Loucy (cell line): ENCODE measurements around the gene CX3CR1.

Experiments used
- H2AFZ ChIP-seq: fragments of 200-600 bp; sonication (generic); 2 replicates; pipeline ENCODE4 v1.6.0; 2016; ENCODE audit warnings: antibody characterized with exemption, mild to moderate bottlenecking, low read length, moderate library complexity
- H3F3A ChIP-seq: fragments of 200-600 bp; 2 replicates; pipeline ENCODE4 v1.6.0; 2016; ENCODE audit warnings: antibody characterized with exemption, low read depth, mild to moderate bottlenecking
- H3K27me3 ChIP-seq: fragments of 200-600 bp; sonication (generic); 2 replicates; pipeline ENCODE4 v1.6.1; 2014; ENCODE audit warnings: low read length, mild to moderate bottlenecking; ENCODE audit not compliant: insufficient read depth, poor library complexity, severe bottlenecking
- H3K36me3 ChIP-seq: fragments of 200-600 bp; sonication (generic); 2 replicates; pipeline ENCODE4 v1.6.1; 2016; ENCODE audit warnings: low read length; ENCODE audit not compliant: insufficient read depth
- H3K4me1 ChIP-seq: fragments of 200-600 bp; sonication (generic); 2 replicates; pipeline ENCODE4 v1.5.1; 2014; ENCODE audit warnings: low read length, mild to moderate bottlenecking; ENCODE audit not compliant: insufficient read depth, poor library complexity, severe bottlenecking
- H3K4me2 ChIP-seq: fragments of 200-600 bp; sonication (generic); 2 replicates; pipeline ENCODE4 v1.6.0; 2014; ENCODE audit warnings: antibody characterized with exemption, low read length, low read depth, mild to moderate bottlenecking; ENCODE audit not compliant: poor library complexity, severe bottlenecking
- H3K4me3 ChIP-seq: fragments of 200-600 bp; sonication (generic); 2 replicates; pipeline ENCODE4 v1.5.1; 2014; ENCODE audit warnings: low read length, mild to moderate bottlenecking, mixed read lengths; ENCODE audit not compliant: poor library complexity, severe bottlenecking
- H3K79me2 ChIP-seq: fragments of 200-600 bp; sonication (generic); 2 replicates; pipeline ENCODE4 v1.6.1; 2014; ENCODE audit warnings: low read length; ENCODE audit not compliant: insufficient read depth
- H3K9ac ChIP-seq: fragments of 200-600 bp; sonication (generic); 2 replicates; pipeline ENCODE4 v1.6.0; 2014; ENCODE audit warnings: mild to moderate bottlenecking, low read depth, low read length, moderate library complexity; ENCODE audit not compliant: poor library complexity, severe bottlenecking
- H3K9me2 ChIP-seq: fragments of 200-600 bp; sonication (generic); replicated peaks from 2 replicates; pipeline ENCODE4 v1.6.1; 2016; ENCODE audit warnings: low read depth, low read length, mixed read lengths
- H3K9me3 ChIP-seq: fragments of 200-600 bp; sonication (generic); 2 replicates; pipeline ENCODE4 v1.6.1; 2014; ENCODE audit warnings: mild to moderate bottlenecking, antibody characterized with exemption, low read length, low read depth; ENCODE audit not compliant: insufficient read depth
- H4K20me1 ChIP-seq: fragments of 200-600 bp; sonication (generic); 2 replicates; pipeline ENCODE4 v1.6.0; 2014; ENCODE audit warnings: antibody characterized with exemption, low read length, mild to moderate bottlenecking; ENCODE audit not compliant: insufficient read depth, poor library complexity, severe bottlenecking
- CTCF ChIP-seq: fragments of 200-600 bp; sonication (generic); conservative IDR thresholded peaks from 2 replicates; pipeline ENCODE4 v1.5.1; 2014; ENCODE audit warnings: mild to moderate bottlenecking, antibody characterized with exemption, low read length
- EZH2phosphoT487 ChIP-seq: fragments of 200-600 bp; IDR thresholded peaks from 2 replicates; pipeline ENCODE4 v1.6.1; 2018; ENCODE audit warnings: antibody characterized with exemption, mild to moderate bottlenecking, moderate library complexity, borderline replicate concordance

The CX3CR1 gene

DNA sequence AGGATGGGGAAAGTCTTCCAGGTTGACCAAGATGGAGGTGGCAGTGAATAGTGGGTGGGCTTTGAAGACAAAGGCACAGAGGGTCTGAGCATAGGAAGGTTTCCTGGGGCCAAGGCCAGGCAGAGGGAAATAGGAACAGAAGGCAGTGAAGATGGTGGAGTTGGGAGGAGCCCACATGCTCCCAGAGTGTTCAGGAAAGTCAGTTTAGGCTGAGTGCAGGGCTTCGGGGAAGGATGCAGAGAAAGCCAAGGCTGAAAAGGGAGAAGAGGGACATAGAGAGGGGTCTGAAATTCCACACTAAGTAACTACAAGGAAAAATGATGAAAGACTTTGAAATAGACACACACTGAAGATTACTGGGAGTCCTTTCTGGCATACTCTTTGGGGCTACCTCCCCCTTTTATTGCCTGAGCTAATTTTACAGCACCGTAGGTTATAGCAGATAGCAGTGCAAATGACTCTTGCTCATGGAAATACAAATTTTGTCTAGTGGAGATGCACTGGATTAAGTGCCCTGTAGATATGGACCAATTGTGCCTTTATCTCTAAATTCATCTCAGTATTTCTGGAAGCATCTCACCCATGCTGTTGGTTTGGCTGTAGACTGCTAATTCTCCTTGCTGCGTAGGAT lies 3.8 kb downstream of the CX3CR1 start:
- no peaks in the 10 kb centered on the region for H3K9me3 ChIP-seq
- no peak overlapping the region for H3K4me2 ChIP-seq
- H2AFZ ChIP-seq: no peak overlapping the region
- no peaks in the 10 kb centered on the region for H3F3A ChIP-seq
- H3K79me2 ChIP-seq: no peaks in the 10 kb centered on the region
- H3K27me3 ChIP-seq: no peaks in the 10 kb centered on the region
- H3K4me1 ChIP-seq: peaks cover 22% of the 10 kb centered on the region
- no peaks in the 10 kb centered on the region for H3K9me2 ChIP-seq
- no peak overlapping the region for H3K9ac ChIP-seq
- no peaks in the 10 kb centered on the region for H4K20me1 ChIP-seq
- TF ChIP-seq EZH2phosphoT487: no peak
- no peak for TF ChIP-seq CTCF
- no peaks in the 10 kb centered on the region for H3K36me3 ChIP-seq
- H3K4me3 ChIP-seq: no peak overlapping the region

DNA sequence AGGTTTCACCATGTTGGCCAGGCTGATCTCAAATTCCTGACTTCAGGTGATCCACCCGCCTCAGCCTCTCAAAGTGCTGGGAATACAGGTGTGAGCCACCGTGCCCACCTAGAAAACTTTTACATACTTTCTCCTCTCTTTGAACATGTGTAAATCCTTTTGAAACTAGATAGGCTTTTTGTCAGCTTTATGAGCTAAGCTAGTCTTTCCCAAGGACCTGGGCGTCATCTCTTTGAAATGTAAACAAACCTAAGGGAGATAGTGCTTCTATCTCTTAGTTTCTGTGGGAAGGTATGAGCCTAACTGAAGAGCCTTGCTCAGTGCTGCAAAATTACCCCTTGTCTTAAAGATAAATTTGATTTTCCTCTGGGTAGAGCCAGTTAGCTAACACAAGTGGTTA lies 4.8 kb downstream of the CX3CR1 start:
- H3K9me3 ChIP-seq: no peaks in the 10 kb centered on the region
- H4K20me1 ChIP-seq: no peaks in the 10 kb centered on the region
- H3F3A ChIP-seq: no peaks in the 10 kb centered on the region
- no peaks in the 10 kb centered on the region for H3K9me2 ChIP-seq
- H3K79me2 ChIP-seq: no peaks in the 10 kb centered on the region
- peaks cover 18% of the 10 kb centered on the region for H3K4me1 ChIP-seq
- TF ChIP-seq CTCF (no peak), EZH2phosphoT487 (no peak)
- H3K27me3 ChIP-seq: no peaks in the 10 kb centered on the region
- no peak overlapping the region for H3K4me2 ChIP-seq
- no peak overlapping the region for H3K4me3 ChIP-seq
- H2AFZ ChIP-seq: no peak overlapping the region
- H3K9ac ChIP-seq: no peak overlapping the region
- H3K36me3 ChIP-seq: no peaks in the 10 kb centered on the region

DNA sequence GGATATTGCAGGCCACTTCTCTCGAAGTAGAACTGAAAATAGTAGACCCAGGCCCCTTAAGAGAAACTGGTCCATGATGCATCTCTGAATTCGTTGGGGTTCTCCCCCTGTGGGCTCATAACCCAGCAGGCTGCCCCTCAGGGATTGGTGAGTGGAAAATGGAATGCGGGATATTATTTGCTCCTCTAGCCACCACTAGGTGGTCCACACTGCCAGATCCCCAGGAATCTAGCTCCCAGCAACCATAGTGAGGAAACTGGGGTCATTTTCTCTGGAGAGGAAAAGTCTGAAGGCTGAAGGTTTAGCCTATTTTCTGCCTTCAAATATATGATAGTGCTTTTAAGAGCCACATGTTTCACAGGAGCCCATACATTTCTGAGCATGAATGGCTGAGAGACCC lies 6.7 kb downstream of the CX3CR1 start:
- no peaks in the 10 kb centered on the region for H3K27me3 ChIP-seq
- H4K20me1 ChIP-seq: no peaks in the 10 kb centered on the region
- no peak overlapping the region for H3K9ac ChIP-seq
- H3K79me2 ChIP-seq: no peaks in the 10 kb centered on the region
- H3K9me2 ChIP-seq: no peaks in the 10 kb centered on the region
- no peak overlapping the region for H2AFZ ChIP-seq
- H3K9me3 ChIP-seq: no peaks in the 10 kb centered on the region
- peaks cover 10% of the 10 kb centered on the region for H3K4me1 ChIP-seq
- TF ChIP-seq EZH2phosphoT487 (no peak), CTCF (peak; percentile 15; the same call in 1 of the 2 replicates)
- H3K4me3 ChIP-seq: no peak overlapping the region
- no peaks in the 10 kb centered on the region for H3F3A ChIP-seq
- H3K36me3 ChIP-seq: no peaks in the 10 kb centered on the region
- H3K4me2 ChIP-seq: no peak overlapping the region
